ENCODE results near the gene ADGRB2. TPM values are rescaled to one million over a fixed set of nuclear protein-coding genes. Genes with fewer than 3 reads are reported as not detected.

Gene ADGRB2
- total and polyA plus RNA-seq, 8 donors: 0.61 to 4.9 (median 1.9) TPM; not detected in 1

- no peak for DNase-seq
- Histone ChIP-seq H3K4me1 (peaks cover 8 to 18% (median 14%) of the 10 kb centered on the region in 4 donors), H3K27ac (no peak overlapping the region), H3K9me3 (no peaks in the 10 kb centered on the region), H3K27me3 (peaks cover 0 to 3% (median 0%) of the 10 kb centered on the region in 3 donors), H3K36me3 (no peaks in the 10 kb centered on the region), H3K4me3 (no peak overlapping the region)
- intact Hi-C loops (cut with DNase I; ENCODE audit: low total_unique reads): no loop called here
- WGBS, 5 donors: 45 to 57% (median 50%) methylated on average over 11 of the region's 11 CpGs
- no peak for TF ChIP-seq EP300 (IDR thresholded peaks at IDR 0.05)
- TF ChIP-seq, protein P1, sequence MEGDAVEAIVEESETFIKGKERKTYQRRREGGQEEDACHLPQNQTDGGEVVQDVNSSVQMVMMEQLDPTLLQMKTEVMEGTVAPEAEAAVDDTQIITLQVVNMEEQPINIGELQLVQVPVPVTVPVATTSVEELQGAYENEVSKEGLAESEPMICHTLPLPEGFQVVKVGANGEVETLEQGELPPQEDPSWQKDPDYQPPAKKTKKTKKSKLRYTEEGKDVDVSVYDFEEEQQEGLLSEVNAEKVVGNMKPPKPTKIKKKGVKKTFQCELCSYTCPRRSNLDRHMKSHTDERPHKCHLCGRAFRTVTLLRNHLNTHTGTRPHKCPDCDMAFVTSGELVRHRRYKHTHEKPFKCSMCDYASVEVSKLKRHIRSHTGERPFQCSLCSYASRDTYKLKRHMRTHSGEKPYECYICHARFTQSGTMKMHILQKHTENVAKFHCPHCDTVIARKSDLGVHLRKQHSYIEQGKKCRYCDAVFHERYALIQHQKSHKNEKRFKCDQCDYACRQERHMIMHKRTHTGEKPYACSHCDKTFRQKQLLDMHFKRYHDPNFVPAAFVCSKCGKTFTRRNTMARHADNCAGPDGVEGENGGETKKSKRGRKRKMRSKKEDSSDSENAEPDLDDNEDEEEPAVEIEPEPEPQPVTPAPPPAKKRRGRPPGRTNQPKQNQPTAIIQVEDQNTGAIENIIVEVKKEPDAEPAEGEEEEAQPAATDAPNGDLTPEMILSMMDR (IDR thresholded peaks at IDR 0.05): no peak
- no peak for TF ChIP-seq POLR2A (IDR thresholded peaks at IDR 0.05)
- no peak for TF ChIP-seq POLR2AphosphoS5 (IDR thresholded peaks at IDR 0.05)
These were observed 13.2 kb downstream of the ADGRB2 start for GRCh38 chr1:31750858-31751510.

GRCh38 chr1:31749785-31750735 is 14.1 kb downstream of the ADGRB2 start:
- WGBS, 5 donors: 78 to 84% (median 79%) methylated on average over 6 to 7 of the region's 7 CpGs
- TF ChIP-seq, protein P1 (IDR thresholded peaks at IDR 0.05): no peak
- TF ChIP-seq POLR2AphosphoS5 (IDR thresholded peaks at IDR 0.05): no peak
- Histone ChIP-seq H3K27ac (no peak overlapping the region), H3K4me1 (peaks cover 8 to 25% (median 19%) of the 10 kb centered on the region in 4 donors), H3K36me3 (no peaks in the 10 kb centered on the region), H3K9me3 (no peaks in the 10 kb centered on the region), H3K4me3 (no peak overlapping the region), H3K27me3 (peaks cover 0 to 3% (median 0%) of the 10 kb centered on the region in 3 donors)
- intact Hi-C loops (cut with DNase I; ENCODE audit: low total_unique reads): no loop called here
- no peak for DNase-seq

DNA sequence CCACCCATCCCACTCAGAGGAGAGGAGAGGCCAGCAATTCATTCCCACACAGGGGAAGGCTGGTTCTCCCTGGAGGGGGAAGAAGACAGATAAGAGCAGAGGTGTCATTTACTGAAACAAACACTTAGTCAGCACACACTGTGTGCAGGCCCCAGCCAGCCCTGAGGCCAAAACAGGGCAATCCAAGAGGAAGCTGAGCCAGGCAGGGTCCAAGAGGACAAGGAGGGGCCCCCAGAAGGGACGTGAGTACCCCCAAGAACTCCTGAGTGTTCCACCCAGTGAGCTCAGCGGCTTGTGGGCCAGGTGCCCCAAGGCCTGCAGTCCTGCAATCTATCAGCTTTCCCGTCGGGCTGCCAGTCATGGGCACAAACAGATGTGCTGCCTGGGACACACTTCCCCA is 15.8 kb downstream of the ADGRB2 start:
- TF ChIP-seq POLR2AphosphoS5 (IDR thresholded peaks at IDR 0.05) (no peak), EP300 (IDR thresholded peaks at IDR 0.05) (no peak), POLR2A (IDR thresholded peaks at IDR 0.05) (no peak)
- TF ChIP-seq, protein P1 (IDR thresholded peaks at IDR 0.05): no peak
- intact Hi-C loops (cut with DNase I; ENCODE audit: low total_unique reads): no loop called here
- H3K36me3 ChIP-seq: no peaks in the 10 kb centered on the region
- no peak overlapping the region for H3K27ac ChIP-seq
- no peak overlapping the region for H3K4me3 ChIP-seq
- no peaks in the 10 kb centered on the region for H3K9me3 ChIP-seq
- peaks cover 0 to 13% (median 8%) of the 10 kb centered on the region in 4 donors for H3K4me1 ChIP-seq
- no peak for DNase-seq
- peaks cover 0 to 3% (median 0%) of the 10 kb centered on the region in 3 donors for H3K27me3 ChIP-seq
- WGBS, 5 donors: 57 to 69% (median 60%) methylated on average over 4 of the region's 4 CpGs

GRCh38 chr1:31747304-31747703 is 16.8 kb downstream of the ADGRB2 start:
- Histone ChIP-seq H3K4me1 (peaks cover 0 to 11% (median 7%) of the 10 kb centered on the region in 4 donors), H3K4me3 (no peak overlapping the region), H3K27ac (no peak overlapping the region), H3K9me3 (no peaks in the 10 kb centered on the region), H3K27me3 (peaks cover 0 to 3% (median 0%) of the 10 kb centered on the region in 3 donors), H3K36me3 (no peaks in the 10 kb centered on the region)
- intact Hi-C loops (cut with DNase I; ENCODE audit: low total_unique reads): no loop called here
- no peak for TF ChIP-seq POLR2A (IDR thresholded peaks at IDR 0.05)
- no peak for DNase-seq
- 80 to 95% (median 84%) methylated on average over 1 of the region's 1 CpG for WGBS, 5 donors
